ENCODE data around the gene RPS28.
A peak's percentile ranks its signal among the peaks of the same experiment; 100 is the strongest.
"Not testable (repeated sequence)": the region's sequence is repeated elsewhere in the genome, so short reads cannot be mapped to it uniquely, and the experiment has no call there.

RPS28 gene

GRCh38 chr19:8321067-8321985 is at the start of gene RPS28, which contains the start of gene NDUFA7:
Gene RPS28 (plus strand): TSS chr19:8321496. CDS start chr19:8321531, 35 bp downstream.
Gene NDUFA7 (minus strand): TSS chr19:8321375. CDS start chr19:8321358, 17 bp downstream.
- peak; percentile 95 for DNase-seq

- not testable (repeated sequence) for DNase-seq
Measured at GRCh38 chr19:8276508-8276907, 44.8 kb upstream of the RPS28 start.

GRCh38 chr19:8291337-8291736 is 30.0 kb upstream of the RPS28 start:
- DNase-seq: not testable (repeated sequence)

GRCh38 chr19:8302357-8302691 is 19.0 kb upstream of the RPS28 start:
- DNase-seq: peak; percentile 7

- DNase-seq: no peak
Measured at GRCh38 chr19:8302734-8303133, 18.6 kb upstream of the RPS28 start.

GRCh38 chr19:8304841-8305621 is 16.3 kb upstream of the RPS28 start:
- DNase-seq: peak; percentile 41

GRCh38 chr19:8305798-8306197 is 15.5 kb upstream of the RPS28 start:
- DNase-seq: peak; percentile 3

GRCh38 chr19:8306235-8307054 is 14.9 kb upstream of the RPS28 start:
- DNase-seq: peak; percentile 11

- peak; percentile 12 for DNase-seq
Measured at GRCh38 chr19:8307400-8307964, 13.8 kb upstream of the RPS28 start.

GRCh38 chr19:8307965-8308866 is 13.1 kb upstream of the RPS28 start, which contains the start of gene CD320:
Gene CD320 (minus strand): TSS chr19:8308358. CDS start chr19:8308290, 68 bp downstream.
- peak; percentile 90 for DNase-seq

GRCh38 chr19:8308891-8309291 is 12.4 kb upstream of the RPS28 start:
- peak; percentile 5 for DNase-seq

- peak; percentile 0 for DNase-seq
Measured at GRCh38 chr19:8310342-8311055, 10.8 kb upstream of the RPS28 start.

GRCh38 chr19:8311461-8312260 is 9.6 kb upstream of the RPS28 start:
- peak; percentile 7 for DNase-seq

GRCh38 chr19:8314981-8315640 is 6.2 kb upstream of the RPS28 start:
- DNase-seq: not testable (repeated sequence)

GRCh38 chr19:8316351-8317125 is 4.8 kb upstream of the RPS28 start:
- DNase-seq: no peak

GRCh38 chr19:8318835-8319234 is 2.5 kb upstream of the RPS28 start:
- DNase-seq: not testable (repeated sequence)

GRCh38 chr19:8319807-8320520 is 1.3 kb upstream of the RPS28 start:
- no peak for DNase-seq
